PC-3 (cell line): Measurements from ENCODE around the gene PLCXD1. TPM values are rescaled to one million over a fixed set of nuclear protein-coding genes. Genes with fewer than 3 reads are reported as not detected.

ENCODE experiments used
- ATAC-seq: fragments of 200-7000 bp; cut with Tn5 transposase; 2 replicates; pipeline ENCODE4 v1.9.1; 2020; ENCODE audit warnings: mild to moderate bottlenecking, moderate library complexity
- BruUV-seq: library from RNA; stranded (reverse); fragments of 400-500 nt; replicated peaks from 2 replicates; lab custom pipeline; 2021; lab: Mats Ljungman, UMichigan
- CTCF ChIA-PET: fragments of 300-600 bp; sonication (Branson Sonifier 250); formaldehyde crosslinking; loops from one replicate; lab custom pipeline; 2022; ENCODE audit warnings: antibody characterized with exemption; lab: Charles Lee
- POLR2A ChIA-PET: fragments of 300-600 bp; sonication (Branson Sonifier 250); formaldehyde crosslinking; loops from one replicate; lab custom pipeline; 2022; ENCODE audit warnings: antibody characterized with exemption; ENCODE audit not compliant: unreplicated experiment; lab: Charles Lee
- DNase-seq: peaks from one replicate; pipeline ENCODE4 v3.0.0-alpha.2; 2015
- H2AFZ ChIP-seq: fragments of 300-600 bp; sonication (generic); 2 replicates; pipeline ENCODE4 v1.6.0; 2016; ENCODE audit warnings: antibody characterized with exemption, low read length
- H3F3A ChIP-seq: fragments of 300-600 bp; sonication (generic); one replicate; pipeline ENCODE4 v1.6.0; 2017; ENCODE audit warnings: antibody characterized with exemption, low read length, control low read depth, mild to moderate bottlenecking; ENCODE audit not compliant: unreplicated experiment
- H3K27ac ChIP-seq: fragments of 300-600 bp; sonication (generic); 2 replicates; pipeline ENCODE4 v1.5.1; 2016; ENCODE audit warnings: mild to moderate bottlenecking, low read length
- H3K27me3 ChIP-seq: fragments of 300-600 bp; sonication (generic); 2 replicates; pipeline ENCODE4 v1.6.1; 2016; ENCODE audit warnings: low read length, mixed read lengths
- H3K36me3 ChIP-seq: fragments of 300-600 bp; sonication (generic); 2 replicates; pipeline ENCODE4 v1.6.1; 2016; ENCODE audit warnings: low read depth, mixed run types, low read length, mixed read lengths
- H3K4me1 ChIP-seq: fragments of 300-600 bp; sonication (generic); 2 replicates; pipeline ENCODE4 v1.5.1; 2016; ENCODE audit warnings: low read length; ENCODE audit not compliant: insufficient read depth
- H3K4me2 ChIP-seq: fragments of 300-600 bp; sonication (generic); 2 replicates; pipeline ENCODE4 v1.6.0; 2016; ENCODE audit warnings: low read length
- H3K4me3 ChIP-seq: fragments of 300-600 bp; sonication (generic); 2 replicates; pipeline ENCODE4 v1.5.1; 2016; ENCODE audit warnings: mild to moderate bottlenecking, low read length, mixed read lengths
- H3K79me2 ChIP-seq: fragments of 300-600 bp; sonication (generic); 2 replicates; pipeline ENCODE4 v1.6.1; 2017; ENCODE audit warnings: low read length, mixed read lengths
- H3K9ac ChIP-seq: fragments of 300-600 bp; sonication (generic); 2 replicates; pipeline ENCODE4 v1.6.0; 2016; ENCODE audit warnings: mild to moderate bottlenecking, low read length
- H3K9me2 ChIP-seq: fragments of 300-600 bp; sonication (generic); replicated peaks from 2 replicates; pipeline ENCODE4 v1.6.1; 2016; ENCODE audit warnings: mixed run types, low read length, mixed read lengths
- H3K9me3 ChIP-seq: fragments of 300-600 bp; sonication (generic); 2 replicates; pipeline ENCODE4 v1.6.1; 2016; ENCODE audit warnings: low read length, mixed read lengths
- H4K20me1 ChIP-seq: fragments of 300-600 bp; sonication (generic); 2 replicates; pipeline ENCODE4 v1.6.1; 2016; ENCODE audit warnings: low read length, mixed read lengths
- CTCF ChIP-seq: fragments of 300-600 bp; sonication (generic); conservative IDR thresholded peaks from 2 replicates; pipeline ENCODE4 v1.5.1; 2017; ENCODE audit warnings: antibody characterized with exemption, low read depth, mild to moderate bottlenecking, low read length
- EZH2 ChIP-seq: fragments of 300-600 bp; sonication (generic); IDR thresholded peaks from one replicate; pipeline ENCODE4 v1.6.1; 2017; ENCODE audit warnings: antibody characterized with exemption, mild to moderate bottlenecking, low read length; ENCODE audit not compliant: unreplicated experiment
- EZH2phosphoT487 ChIP-seq: fragments of 300-600 bp; sonication (generic); IDR thresholded peaks from 2 replicates; pipeline ENCODE4 v1.6.1; 2018; ENCODE audit warnings: mild to moderate bottlenecking, antibody characterized with exemption, low read length, borderline replicate concordance
- intact Hi-C: fragments of 100-400 bp; cut with micrococcal nuclease; formaldehyde crosslinking; loops from 2 replicates; pipeline ENCODE4 v1.9.0; 2023
- total RNA-seq: library from RNA; depleted of rRNA; stranded (reverse); fragments of >200 nt; gene quantifications from 2 replicates; pipeline ENCODE4 v1.2.3, GENCODE V29; 2014

Gene PLCXD1
- total RNA-seq, 1 experiment from 2014 or later = 25.7 TPM

- DNase-seq (no peak), ATAC-seq (no peak)
- Histone ChIP-seq H3K4me1 (no peaks in the 10 kb centered on the region), H4K20me1 (no peaks in the 10 kb centered on the region), H3K27ac (no peak overlapping the region), H2AFZ (no peak overlapping the region), H3K27me3 (no peaks in the 10 kb centered on the region), H3K36me3 (no peaks in the 10 kb centered on the region), H3K9me3 (no peaks in the 10 kb centered on the region), H3K4me3 (no peak overlapping the region), H3K9ac (no peak overlapping the region), H3K79me2 (no peaks in the 10 kb centered on the region), H3K4me2 (no peak overlapping the region), H3K9me2 (no peaks in the 10 kb centered on the region), H3F3A (no peaks in the 10 kb centered on the region)
- ChIA-PET CTCF (no interaction called here), POLR2A (no interaction called here)
- no TSS peak for BruUV-seq
- TF ChIP-seq EZH2 = no peak
- intact Hi-C loops = no loop called here
These were observed 60.4 kb downstream of the PLCXD1 start for GRCh38 chrX:341541-342101.

- Histone ChIP-seq H4K20me1 (no peaks in the 10 kb centered on the region), H3K9me2 (no peaks in the 10 kb centered on the region), H2AFZ (no peak overlapping the region), H3K27ac (no peak overlapping the region), H3K36me3 (no peaks in the 10 kb centered on the region), H3K4me2 (no peak overlapping the region), H3K9ac (no peak overlapping the region), H3K79me2 (no peaks in the 10 kb centered on the region), H3K4me1 (no peaks in the 10 kb centered on the region), H3F3A (no peaks in the 10 kb centered on the region), H3K27me3 (no peaks in the 10 kb centered on the region), H3K9me3 (no peaks in the 10 kb centered on the region), H3K4me3 (no peak overlapping the region)
- DNase-seq (no peak), ATAC-seq (no peak)
- POLR2A ChIA-PET = no interaction called here
- BruUV-seq = no TSS peak
- CTCF ChIA-PET = no interaction called here
- no peak for TF ChIP-seq EZH2
- no peak for TF ChIP-seq EZH2phosphoT487
- no peak for TF ChIP-seq CTCF
- intact Hi-C loops = no loop called here
These were observed 63.3 kb downstream of the PLCXD1 start for GRCh38 chrX:344371-344901.

GRCh38 chrX:345020-345925 lies 64.1 kb downstream of the PLCXD1 start:
- TF ChIP-seq CTCF (no peak), EZH2phosphoT487 (no peak), EZH2 (no peak)
- no TSS peak for BruUV-seq

More at GRCh38 chrX:345020-345925, 64.1 kb downstream of the PLCXD1 start:
- ATAC-seq (no peak), DNase-seq (no peak)
- Histone ChIP-seq H3K27me3 (no peaks in the 10 kb centered on the region), H3F3A (no peaks in the 10 kb centered on the region), H3K9ac (no peak overlapping the region), H3K4me1 (no peaks in the 10 kb centered on the region), H3K9me3 (no peaks in the 10 kb centered on the region), H3K79me2 (no peaks in the 10 kb centered on the region), H3K36me3 (no peaks in the 10 kb centered on the region), H3K4me3 (no peak overlapping the region), H3K27ac (no peak overlapping the region), H3K9me2 (no peaks in the 10 kb centered on the region), H3K4me2 (no peak overlapping the region), H4K20me1 (no peaks in the 10 kb centered on the region), H2AFZ (no peak overlapping the region)
- intact Hi-C loops = no loop called here
- CTCF ChIA-PET = no interaction called here
- POLR2A ChIA-PET = no interaction called here
